Measurements from ENCODE around the gene INF2. TPM values are rescaled to one million over a fixed set of nuclear protein-coding genes. Genes with fewer than 3 reads are reported as not detected.

The INF2 gene
- total RNA-seq, 1 experiment from 2014 or later: 70.9 TPM

DNA sequence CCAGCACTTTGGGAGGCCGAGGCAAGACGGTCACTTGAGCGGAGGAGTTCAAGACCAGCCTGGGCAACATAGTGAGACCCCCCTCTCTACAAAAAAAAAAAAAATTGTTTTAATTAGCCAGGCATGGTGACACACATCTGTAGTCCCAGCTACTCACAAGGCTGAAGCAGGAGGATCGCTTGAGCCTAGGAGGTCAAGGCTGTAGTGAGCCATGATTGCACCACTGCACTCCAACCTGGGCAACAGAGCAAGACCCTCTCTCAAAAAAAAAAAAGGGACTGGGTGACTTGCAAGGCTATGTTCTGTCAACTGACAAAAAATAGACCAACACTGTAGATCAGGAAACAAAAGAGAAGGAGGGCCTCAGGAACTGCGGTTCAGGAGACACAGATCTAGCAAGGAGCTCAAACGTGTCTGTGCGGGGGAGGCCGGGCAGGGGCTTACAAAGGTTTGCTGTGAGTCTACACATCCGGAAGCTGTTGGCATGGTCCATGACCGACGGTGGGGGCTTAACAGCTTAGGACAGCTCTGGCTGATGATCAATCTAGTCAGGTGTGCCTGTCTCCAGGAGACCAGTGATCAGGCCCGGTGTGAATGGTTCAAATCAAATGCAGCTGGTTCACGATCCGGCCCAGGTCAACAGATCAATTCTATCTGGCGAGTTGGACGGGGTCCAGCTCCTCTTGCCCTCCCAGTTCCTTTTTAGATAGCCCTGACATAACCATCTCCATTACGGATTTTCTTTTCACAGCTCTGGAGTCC lies 31.7 kb upstream of the INF2 start:
- DNase-seq (ENCODE audit: low spot score): no peak
- intact Hi-C loops (cut with micrococcal nuclease; ENCODE audit: unreplicated experiment): no loop called here
- ChIA-PET CTCF (interaction anchor here (0.6 to 0.7 kb wide), 2 partner anchors 239 to 466 kb away, joined by 3 read pairs; no protein-coding TSS in a partner anchor), POLR2A (ENCODE audit: low non-redundant PET) (no interaction called here)
- Histone ChIP-seq H3K9me3 (ENCODE audit: low read depth, low read length, poor library complexity, severe bottlenecking) (no peaks in the 10 kb centered on the region), H3K27me3 (replicated peaks; ENCODE audit: insufficient read depth, low read depth, low read length, poor library complexity) (no peaks in the 10 kb centered on the region), H3K4me3 (ENCODE audit: low read depth, low read length, poor library complexity, severe bottlenecking) (no peak overlapping the region), H3K4me1 (ENCODE audit: insufficient read depth, low read length, poor library complexity, severe bottlenecking) (no peaks in the 10 kb centered on the region), H3K36me3 (ENCODE audit: insufficient read depth, low read length, poor library complexity, severe bottlenecking) (no peaks in the 10 kb centered on the region), H3K27ac (ENCODE audit: low read depth, low read length, poor library complexity, severe bottlenecking) (no peak overlapping the region)
- no TSS peak for BruUV-seq (replicated peaks)
- TF ChIP-seq, protein P1, sequence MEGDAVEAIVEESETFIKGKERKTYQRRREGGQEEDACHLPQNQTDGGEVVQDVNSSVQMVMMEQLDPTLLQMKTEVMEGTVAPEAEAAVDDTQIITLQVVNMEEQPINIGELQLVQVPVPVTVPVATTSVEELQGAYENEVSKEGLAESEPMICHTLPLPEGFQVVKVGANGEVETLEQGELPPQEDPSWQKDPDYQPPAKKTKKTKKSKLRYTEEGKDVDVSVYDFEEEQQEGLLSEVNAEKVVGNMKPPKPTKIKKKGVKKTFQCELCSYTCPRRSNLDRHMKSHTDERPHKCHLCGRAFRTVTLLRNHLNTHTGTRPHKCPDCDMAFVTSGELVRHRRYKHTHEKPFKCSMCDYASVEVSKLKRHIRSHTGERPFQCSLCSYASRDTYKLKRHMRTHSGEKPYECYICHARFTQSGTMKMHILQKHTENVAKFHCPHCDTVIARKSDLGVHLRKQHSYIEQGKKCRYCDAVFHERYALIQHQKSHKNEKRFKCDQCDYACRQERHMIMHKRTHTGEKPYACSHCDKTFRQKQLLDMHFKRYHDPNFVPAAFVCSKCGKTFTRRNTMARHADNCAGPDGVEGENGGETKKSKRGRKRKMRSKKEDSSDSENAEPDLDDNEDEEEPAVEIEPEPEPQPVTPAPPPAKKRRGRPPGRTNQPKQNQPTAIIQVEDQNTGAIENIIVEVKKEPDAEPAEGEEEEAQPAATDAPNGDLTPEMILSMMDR (conservative IDR thresholded peaks at IDR 0.05; ENCODE audit: low read depth, low read length): no peak
- no peak for TF ChIP-seq EZH2 (IDR thresholded peaks at IDR 0.05; ENCODE audit: borderline replicate concordance, low read depth, low read length, poor library complexity, severe bottlenecking)

DNA sequence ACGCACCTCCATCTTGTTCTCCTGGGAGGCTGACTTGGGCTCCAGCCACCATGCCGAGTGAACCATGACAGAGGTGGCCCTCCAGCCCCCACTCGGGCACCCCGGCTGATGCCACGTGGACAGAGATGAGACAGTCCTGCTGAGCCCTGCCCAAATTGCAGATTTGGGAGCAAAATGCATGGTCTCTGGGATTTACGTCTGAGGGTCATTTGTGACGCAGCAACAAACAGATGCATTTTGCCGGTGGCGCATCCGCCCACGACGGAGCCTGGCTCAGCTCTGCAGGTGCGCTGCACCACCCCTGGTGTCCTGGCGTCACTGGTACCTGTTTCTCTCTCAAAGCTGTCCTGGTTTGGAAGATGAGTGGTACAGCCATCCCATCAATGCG lies 31.1 kb upstream of the INF2 start:
- H3K4me1 ChIP-seq (ENCODE audit: insufficient read depth, low read length, poor library complexity, severe bottlenecking): no peaks in the 10 kb centered on the region
- H3K27me3 ChIP-seq (replicated peaks; ENCODE audit: insufficient read depth, low read depth, low read length, poor library complexity): no peaks in the 10 kb centered on the region
- no TSS peak for BruUV-seq (replicated peaks)
- ChIA-PET CTCF (no interaction called here), POLR2A (ENCODE audit: low non-redundant PET) (no interaction called here)
- TF ChIP-seq, protein P1 (conservative IDR thresholded peaks at IDR 0.05; ENCODE audit: low read depth, low read length): no peak
- no peak for TF ChIP-seq EZH2 (IDR thresholded peaks at IDR 0.05; ENCODE audit: borderline replicate concordance, low read depth, low read length, poor library complexity, severe bottlenecking)
- intact Hi-C loops (cut with micrococcal nuclease; ENCODE audit: unreplicated experiment): no loop called here
- no peaks in the 10 kb centered on the region for H3K9me3 ChIP-seq (ENCODE audit: low read depth, low read length, poor library complexity, severe bottlenecking)
- no peak overlapping the region for H3K4me3 ChIP-seq (ENCODE audit: low read depth, low read length, poor library complexity, severe bottlenecking)
- H3K27ac ChIP-seq (ENCODE audit: low read depth, low read length, poor library complexity, severe bottlenecking): no peak overlapping the region
- no peaks in the 10 kb centered on the region for H3K36me3 ChIP-seq (ENCODE audit: insufficient read depth, low read length, poor library complexity, severe bottlenecking)
- no peak for DNase-seq (ENCODE audit: low spot score)

DNA sequence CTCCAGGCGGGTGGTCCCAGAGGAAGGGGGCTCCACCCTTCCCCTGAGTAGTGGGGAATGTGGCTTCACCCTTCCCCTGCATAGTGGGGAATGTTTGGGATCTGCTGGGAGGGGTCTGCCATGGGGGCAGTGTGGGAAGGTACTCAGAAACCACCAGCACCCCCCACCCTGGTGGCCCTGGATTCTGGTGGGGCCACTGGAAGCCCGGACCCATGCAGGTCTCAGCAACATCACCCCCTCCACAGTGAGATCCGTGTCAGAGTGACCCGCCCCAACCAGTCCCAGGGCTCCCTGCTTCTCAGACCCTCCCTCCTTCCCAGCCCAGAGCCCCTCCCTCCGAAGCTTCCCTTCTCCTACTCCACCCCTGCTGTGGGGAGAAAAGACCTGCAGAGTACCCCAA lies 30.3 kb upstream of the INF2 start:
- POLR2A ChIA-PET (ENCODE audit: low non-redundant PET): no interaction called here
- no peak for TF ChIP-seq EZH2 (IDR thresholded peaks at IDR 0.05; ENCODE audit: borderline replicate concordance, low read depth, low read length, poor library complexity, severe bottlenecking)

More for the DNA sequence above, 30.3 kb upstream of the INF2 start:
- Histone ChIP-seq H3K27ac (ENCODE audit: low read depth, low read length, poor library complexity, severe bottlenecking) (no peak overlapping the region), H3K4me3 (ENCODE audit: low read depth, low read length, poor library complexity, severe bottlenecking) (no peak overlapping the region), H3K27me3 (replicated peaks; ENCODE audit: insufficient read depth, low read depth, low read length, poor library complexity) (no peaks in the 10 kb centered on the region), H3K9me3 (ENCODE audit: low read depth, low read length, poor library complexity, severe bottlenecking) (no peaks in the 10 kb centered on the region), H3K36me3 (ENCODE audit: insufficient read depth, low read length, poor library complexity, severe bottlenecking) (no peaks in the 10 kb centered on the region), H3K4me1 (ENCODE audit: insufficient read depth, low read length, poor library complexity, severe bottlenecking) (no peaks in the 10 kb centered on the region)
- DNase-seq (ENCODE audit: low spot score): no peak
- CTCF ChIA-PET: no interaction called here
- intact Hi-C loops (cut with micrococcal nuclease; ENCODE audit: unreplicated experiment): no loop called here
- no TSS peak for BruUV-seq (replicated peaks)
